Adipose tissue (tissue), 3 donors: ENCODE results near the gene CYP51A1. TPM values are rescaled to one million over a fixed set of nuclear protein-coding genes. Genes with fewer than 3 reads are reported as not detected.

Experiments
- H3K27ac ChIP-seq: one replicate; pipeline ENCODE4 v1.5.1; 2013; ENCODE audit warnings: low read depth, low read length
- WGBS, 3 donors: extraction: QIAGEN DNeasy Blood & Tissue Kit; methylation state at CpG; one replicate each; pipeline ENCODE4 v1.1.7; 2013; 5-methylcytosine and 5-hydroxymethylcytosine counted together
- polyA plus RNA-seq, 3 donors: library from polyadenylated mRNA; stranded (reverse); fragments of 200-250 nt; gene quantifications; one replicate each; pipeline ENCODE4 v1.2.3, GENCODE V29; 2013
- donor health status: healthy with polysubstance abuse.
- donor health status: Bipolar disorder and iron deficiency.
- donor health status: healthy.

The CYP51A1 gene
- polyA plus RNA-seq, 3 donors, result 10.8 to 26.7 (median 19.7) TPM

DNA sequence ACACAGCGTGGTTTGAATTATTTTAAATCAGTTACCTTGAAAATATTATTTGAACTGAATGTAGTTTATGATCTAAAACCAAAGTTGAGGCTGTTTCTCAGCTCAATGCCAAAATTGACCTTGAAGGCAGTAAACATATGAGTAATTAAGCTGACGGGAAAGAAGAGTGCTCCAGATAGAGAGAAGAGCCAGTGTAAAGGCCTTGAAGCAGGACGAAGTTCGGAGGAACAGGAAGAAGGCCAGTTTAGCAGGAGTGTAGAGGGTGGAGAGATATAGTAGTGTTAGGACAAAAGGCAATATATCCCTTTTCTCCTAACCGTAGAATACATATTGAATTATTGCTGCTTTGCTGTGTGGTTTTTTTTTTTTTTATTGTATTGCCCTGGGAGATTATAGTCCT is 63.2 kb downstream of the CYP51A1 start:
- H3K27ac ChIP-seq, result no peak overlapping the region
- WGBS, 3 donors, result 48 to 91% (median 91%) methylated on average over 5 of the region's 5 CpGs

- 28 to 96% (median 91%) methylated on average over 2 of the region's 2 CpGs for WGBS, 3 donors
- no peak overlapping the region for H3K27ac ChIP-seq
Observed at GRCh38 chr7:92064438-92065029, 69.7 kb downstream of the CYP51A1 start.

Other genes starting within 250 kb of the CYP51A1 start
- 10 to 100 TPM; 10.6 to 13.9 (median 12.2) TPM for gene AKAP9, start 193.6 kb downstream of the CYP51A1 start, polyA plus RNA-seq
- not detected for gene LRRD1, start 44.7 kb upstream of the CYP51A1 start, polyA plus RNA-seq
- gene KRIT1, start 111.4 kb upstream of the CYP51A1 start, polyA plus RNA-seq, result 10 to 100 TPM; 11.8 to 20.1 (median 18.9) TPM
- 10 to 100 TPM in 2 of 3 donors, 1 to 10 TPM in 1; 7.5 to 19.2 (median 11.1) TPM for gene ANKIB1, start 111.5 kb upstream of the CYP51A1 start, polyA plus RNA-seq